HepG2 (cell line): ENCODE measurements around the gene OPTN. TPM values are rescaled to one million over a fixed set of nuclear protein-coding genes. Genes with fewer than 3 reads are reported as not detected.

ENCODE experiments used
- ATAC-seq: fragments of 200-7000 bp; cut with Tn5 transposase; 3 replicates; pipeline ENCODE4 v1.9.1; 2020; ENCODE audit warnings: mild to moderate bottlenecking, moderate library complexity
- BruUV-seq: library from RNA; stranded (reverse); fragments of 400-500 nt; replicated peaks from 2 replicates; lab custom pipeline; 2021; lab: Mats Ljungman, UMichigan
- CTCF ChIA-PET: fragments of 300-600 bp; formaldehyde crosslinking; extraction: SDS; loops from one replicate; lab custom pipeline; 2021; ENCODE audit warnings: low total read pairs, inconsistent platforms, low intra/inter-chr PET ratio; lab: Yijun Ruan, JAX
- POLR2A ChIA-PET: fragments of 350-600 bp; sonication (Branson Sonifier 250); formaldehyde crosslinking; loops from one replicate; lab custom pipeline; 2020; ENCODE audit warnings: antibody characterized with exemption, inconsistent platforms; lab: Yijun Ruan, JAX
- DNase-seq: peaks from one replicate; pipeline ENCODE4 v3.0.0-alpha.2; 2015; ENCODE audit warnings: low spot score
- FAIRE-seq: peaks from 3 replicates; lab custom pipeline; 2011; peaks lifted over from hg19 to GRCh38; lab: Jason Lieb, UNC
- H2AFZ ChIP-seq: one replicate; pipeline ENCODE4 v1.6.1; 2011; ENCODE audit warnings: low read length, inconsistent platforms
- H3K27ac ChIP-seq: fragments of 300-600 bp; 3 replicates; pipeline ENCODE4 v1.8.0; 2011; ENCODE audit warnings: mixed run types, mild to moderate bottlenecking, mixed read lengths, low read length, inconsistent platforms; ENCODE audit not compliant: insufficient read depth; ENCODE audit errors: extremely low read length
- H3K27me3 ChIP-seq, 2 experiments: fragments of 200-600 bp in 1 of 2; 2 replicates in 1 of 2; 3 replicates in 1 of 2; pipeline versions ENCODE4 v1.6.0 to v1.8.0; 2011; ENCODE audit warnings: low read length in 2 of 2, mild to moderate bottlenecking in 2 of 2, moderate library complexity in 2 of 2, inconsistent platforms in 1 of 2; ENCODE audit not compliant: insufficient read depth in 2 of 2, control insufficient read depth in 1 of 2
- H3K36me3 ChIP-seq, 2 experiments: fragments of 200-600 bp in 1 of 2; replicated peaks in 1 of 2; 2 replicates in 1 of 2; 3 replicates in 1 of 2; pipeline versions ENCODE4 v1.5.1 to v1.8.0; 2011; ENCODE audit warnings: low read length in 2 of 2, inconsistent platforms in 1 of 2; ENCODE audit not compliant: insufficient read depth in 2 of 2, control insufficient read depth in 1 of 2
- H3K4me1 ChIP-seq: 2 replicates; pipeline ENCODE4 v1.5.1; 2012; ENCODE audit warnings: low read length, inconsistent platforms; ENCODE audit not compliant: insufficient read depth
- H3K4me2 ChIP-seq: 2 replicates; pipeline ENCODE4 v1.6.0; 2011; ENCODE audit warnings: low read depth, low read length, inconsistent platforms
- H3K4me3 ChIP-seq, 3 experiments: fragments of 200-600 bp in 1 of 3; sonication (generic), shearing (Covaris generic) in 1 of 3; replicated peaks in 1 of 3; 2 replicates each; pipeline ENCODE4 v1.5.1; 2011 to 2016; ENCODE audit warnings: low read length in 3 of 3, inconsistent platforms in 2 of 3, low read depth in 2 of 3, mild to moderate bottlenecking in 2 of 3, control low read depth in 1 of 3, mixed read lengths in 1 of 3; ENCODE audit not compliant: insufficient read depth in 1 of 3
- H3K79me2 ChIP-seq: one replicate; pipeline ENCODE4 v1.6.1; 2011; ENCODE audit warnings: low read length, inconsistent platforms; ENCODE audit not compliant: insufficient read depth
- H3K9ac ChIP-seq: 2 replicates; pipeline ENCODE4 v1.6.0; 2011; ENCODE audit warnings: mild to moderate bottlenecking, low read depth, low read length, inconsistent platforms; ENCODE audit not compliant: insufficient read depth
- H3K9me3 ChIP-seq: 2 replicates; pipeline ENCODE4 v1.5.1; 2012; ENCODE audit warnings: mild to moderate bottlenecking, low read length
- H4K20me1 ChIP-seq: 2 replicates; pipeline ENCODE4 v1.6.0; 2011; ENCODE audit warnings: inconsistent platforms, mild to moderate bottlenecking, low read length, moderate library complexity; ENCODE audit not compliant: insufficient read depth
- GZF1 ChIP-seq: sonication (generic); formaldehyde crosslinking; IDR thresholded peaks from 2 replicates; pipeline ENCODE4 v1.5.1; 2020; ENCODE audit warnings: mild to moderate bottlenecking, missing genetic modification reagents
- IKZF1 ChIP-seq: fragments of 450-650 bp; IDR thresholded peaks from 2 replicates; pipeline ENCODE4 v1.7.1; 2016
- KLF6 ChIP-seq: IDR thresholded peaks from 2 replicates; pipeline ENCODE4 v1.8.0; 2016; ENCODE audit warnings: missing biosample characterization, missing genetic modification reagents
- MBD4 ChIP-seq: IDR thresholded peaks from 2 replicates; pipeline ENCODE4 v1.6.1; 2012; ENCODE audit warnings: low read length, inconsistent platforms, borderline replicate concordance
- NBN ChIP-seq: fragments of 450-650 bp; conservative IDR thresholded peaks from 2 replicates; pipeline ENCODE4 v1.6.1; 2017
- NCOA1 ChIP-seq: sonication (generic); formaldehyde crosslinking; IDR thresholded peaks from 2 replicates; pipeline ENCODE4 v1.9.0; 2021; ENCODE audit warnings: missing genetic modification reagents
- RFX3 ChIP-seq: IDR thresholded peaks from 2 replicates; pipeline ENCODE4 v1.6.1; 2016; ENCODE audit warnings: missing biosample characterization, missing genetic modification reagents
- SUZ12 ChIP-seq: fragments of 150-350 bp; IDR thresholded peaks from 2 replicates; pipeline ENCODE4 v1.6.1; 2014; ENCODE audit warnings: low read depth, low read length
- ZBTB7B ChIP-seq: sonication (generic); formaldehyde crosslinking; IDR thresholded peaks from 2 replicates; pipeline ENCODE4 v1.4.0; 2020; ENCODE audit warnings: missing genetic modification reagents
- ZNF83 ChIP-seq: sonication (generic); formaldehyde crosslinking; IDR thresholded peaks from 2 replicates; pipeline ENCODE4 v1.4.0; 2020; ENCODE audit warnings: missing genetic modification reagents, mild to moderate bottlenecking, borderline replicate concordance
- WGBS: methylation state at CpG from one replicate; pipeline ENCODE4 v1.1.6; 2017; ENCODE audit warnings: low lambda C conversion rate; 5-methylcytosine and 5-hydroxymethylcytosine counted together
- in situ Hi-C: cut with HindIII; loops from 2 replicates; pipeline ENCODE4 v1.10.0; 2017; ENCODE audit warnings: low pct_unique_long_range_greater_than_20kb; ENCODE audit not compliant: extremely low pct_ligation_motif_present
- intact Hi-C: fragments of 100-400 bp; cut with micrococcal nuclease; formaldehyde crosslinking; loops from one replicate; pipeline ENCODE4 v1.10.0; 2022; ENCODE audit not compliant: unreplicated experiment
- polyA plus RNA-seq, 8 experiments: library from polyadenylated mRNA; depleted of rRNA in 3 of 8; stranded (reverse) in 7 of 8; unstranded in 1 of 8; fragments of >200 nt; fragmentation: Illumina TruSeq in 4 of 8; extraction: Trizol in 4 of 8; gene quantifications; 2 replicates each; pipeline versions ENCODE4 v1.2.1 to v1.2.3, GENCODE V29; 2011 to 2016; ENCODE audit warnings: low read depth in 4 of 8, missing spikeins in 1 of 8, mixed read lengths in 1 of 8; ENCODE audit not compliant: insufficient read depth in 1 of 8
- total RNA-seq, 5 experiments: library from RNA; depleted of rRNA; stranded (reverse); fragments of >200 nt; fragmentation: Illumina TruSeq; extraction: Trizol; gene quantifications; 2 replicates each; pipeline ENCODE4 v1.2.3, GENCODE V29; 2016; ENCODE audit warnings: low read depth in 1 of 5
- TF ChIP-seq, protein P1 (sequence below): sonication (generic); formaldehyde crosslinking; IDR thresholded peaks from 2 replicates; pipeline ENCODE4 v1.9.0; 2021; ENCODE audit warnings: missing genetic modification reagents, borderline replicate concordance
- TF ChIP-seq, protein P2 (sequence below): sonication (generic); formaldehyde crosslinking; IDR thresholded peaks from 2 replicates; pipeline ENCODE4 v1.4.0; 2020; ENCODE audit warnings: mild to moderate bottlenecking, missing genetic modification reagents
- TF ChIP-seq, protein P3 (sequence below): sonication (generic); formaldehyde crosslinking; IDR thresholded peaks from 2 replicates; pipeline ENCODE4 v1.8.0; 2022; ENCODE audit warnings: mild to moderate bottlenecking, missing genetic modification reagents, moderate library complexity
- TF ChIP-seq, protein P4 (sequence below): sonication (generic); formaldehyde crosslinking; IDR thresholded peaks from 2 replicates; pipeline ENCODE4 v1.5.0; 2020; ENCODE audit warnings: mild to moderate bottlenecking, missing genetic modification reagents, borderline replicate concordance

Gene OPTN
- total and polyA plus RNA-seq, 2 of the 13 experiments (the other 11 are each of a cell fraction or from before 2014, with no cell fraction given) = 13.4 to 46.6 TPM

DNA sequence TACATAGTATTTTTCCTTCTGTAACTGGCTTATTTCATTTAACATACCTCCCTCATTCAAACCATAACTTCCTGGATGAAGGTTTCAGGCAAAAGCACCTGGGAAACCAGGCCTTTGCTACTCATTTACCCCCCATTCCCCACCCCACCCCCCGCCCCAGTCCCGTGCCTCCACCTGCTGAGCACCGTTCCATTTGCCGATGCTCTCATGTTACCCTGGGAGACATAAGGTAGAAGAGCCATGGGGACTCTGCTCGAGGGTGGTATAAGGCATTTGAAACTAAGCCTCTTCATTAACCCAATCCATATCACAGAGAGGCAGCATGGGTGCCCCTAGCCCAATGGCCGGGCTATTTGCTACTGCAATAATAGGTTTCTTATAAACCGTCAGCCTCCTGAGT, 39.2 kb downstream of the OPTN start (continued):
- no peak for TF ChIP-seq ZBTB7B (CRISPR knock-in tag)

DNA sequence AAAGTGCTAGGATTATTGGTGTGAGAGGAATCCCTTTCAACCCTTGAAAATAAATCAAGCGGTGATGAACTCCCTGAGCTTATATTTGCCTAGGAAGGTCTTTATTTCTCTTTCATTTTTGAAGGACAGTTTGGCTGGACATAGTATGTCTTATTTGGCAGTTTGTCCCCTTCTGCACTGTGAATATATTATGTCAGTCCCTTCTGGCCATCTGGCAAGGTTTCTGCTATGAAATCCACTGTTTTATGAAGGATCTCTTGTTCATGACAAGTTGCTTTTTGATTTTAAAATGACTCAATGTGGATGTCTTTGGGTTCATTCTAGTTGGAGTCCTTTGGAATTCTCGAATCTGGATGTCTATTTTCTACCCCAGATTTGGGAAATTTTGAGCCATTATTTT, 39.7 kb downstream of the OPTN start:
- no peaks in the 10 kb centered on the region for H3K79me2 ChIP-seq
- BruUV-seq = no TSS peak
- H3K4me3 ChIP-seq = no peak overlapping the region
- no peak overlapping the region for H3K27ac ChIP-seq
- no peak overlapping the region for H3K9ac ChIP-seq
- peaks cover 3 to 14% of the 10 kb centered on the region in 2 experiments; a peak in 3 of 5 replicates for H3K36me3 ChIP-seq
- H3K9me3 ChIP-seq = no peaks in the 10 kb centered on the region
- no peak for DNase-seq
- H3K4me1 ChIP-seq = peaks cover 7% of the 10 kb centered on the region; the same call in 1 of the 2 replicates
- ATAC-seq = no peak
- intact Hi-C loops = no loop called here
- ChIA-PET POLR2A (no interaction called here), CTCF (interaction anchor here (0.6 kb wide), 1 partner anchor 132 kb away, joined by 3 read pairs; no protein-coding TSS in a partner anchor)
- no peak overlapping the region for H2AFZ ChIP-seq
- in situ Hi-C loops = no loop called here
- 79% methylated on average over 2 of the region's 2 CpGs for WGBS
- H3K4me2 ChIP-seq = no peak overlapping the region
- no peak for FAIRE-seq
- H4K20me1 ChIP-seq = no peaks in the 10 kb centered on the region
- no peaks in the 10 kb centered on the region for H3K27me3 ChIP-seq
- TF ChIP-seq, protein P1, sequence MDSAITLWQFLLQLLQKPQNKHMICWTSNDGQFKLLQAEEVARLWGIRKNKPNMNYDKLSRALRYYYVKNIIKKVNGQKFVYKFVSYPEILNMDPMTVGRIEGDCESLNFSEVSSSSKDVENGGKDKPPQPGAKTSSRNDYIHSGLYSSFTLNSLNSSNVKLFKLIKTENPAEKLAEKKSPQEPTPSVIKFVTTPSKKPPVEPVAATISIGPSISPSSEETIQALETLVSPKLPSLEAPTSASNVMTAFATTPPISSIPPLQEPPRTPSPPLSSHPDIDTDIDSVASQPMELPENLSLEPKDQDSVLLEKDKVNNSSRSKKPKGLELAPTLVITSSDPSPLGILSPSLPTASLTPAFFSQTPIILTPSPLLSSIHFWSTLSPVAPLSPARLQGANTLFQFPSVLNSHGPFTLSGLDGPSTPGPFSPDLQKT (CRISPR knock-in tag) = no peak
- no peak for TF ChIP-seq KLF6 (CRISPR knock-in tag)
- TF ChIP-seq, protein P2, sequence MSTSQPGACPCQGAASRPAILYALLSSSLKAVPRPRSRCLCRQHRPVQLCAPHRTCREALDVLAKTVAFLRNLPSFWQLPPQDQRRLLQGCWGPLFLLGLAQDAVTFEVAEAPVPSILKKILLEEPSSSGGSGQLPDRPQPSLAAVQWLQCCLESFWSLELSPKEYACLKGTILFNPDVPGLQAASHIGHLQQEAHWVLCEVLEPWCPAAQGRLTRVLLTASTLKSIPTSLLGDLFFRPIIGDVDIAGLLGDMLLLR (CRISPR knock-in tag) = no peak
- no peak for TF ChIP-seq GZF1
- TF ChIP-seq SUZ12 = no peak
- TF ChIP-seq, protein P3, sequence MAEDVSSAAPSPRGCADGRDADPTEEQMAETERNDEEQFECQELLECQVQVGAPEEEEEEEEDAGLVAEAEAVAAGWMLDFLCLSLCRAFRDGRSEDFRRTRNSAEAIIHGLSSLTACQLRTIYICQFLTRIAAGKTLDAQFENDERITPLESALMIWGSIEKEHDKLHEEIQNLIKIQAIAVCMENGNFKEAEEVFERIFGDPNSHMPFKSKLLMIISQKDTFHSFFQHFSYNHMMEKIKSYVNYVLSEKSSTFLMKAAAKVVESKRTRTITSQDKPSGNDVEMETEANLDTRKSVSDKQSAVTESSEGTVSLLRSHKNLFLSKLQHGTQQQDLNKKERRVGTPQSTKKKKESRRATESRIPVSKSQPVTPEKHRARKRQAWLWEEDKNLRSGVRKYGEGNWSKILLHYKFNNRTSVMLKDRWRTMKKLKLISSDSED = no peak
- TF ChIP-seq IKZF1 = no peak
- TF ChIP-seq, protein P4, sequence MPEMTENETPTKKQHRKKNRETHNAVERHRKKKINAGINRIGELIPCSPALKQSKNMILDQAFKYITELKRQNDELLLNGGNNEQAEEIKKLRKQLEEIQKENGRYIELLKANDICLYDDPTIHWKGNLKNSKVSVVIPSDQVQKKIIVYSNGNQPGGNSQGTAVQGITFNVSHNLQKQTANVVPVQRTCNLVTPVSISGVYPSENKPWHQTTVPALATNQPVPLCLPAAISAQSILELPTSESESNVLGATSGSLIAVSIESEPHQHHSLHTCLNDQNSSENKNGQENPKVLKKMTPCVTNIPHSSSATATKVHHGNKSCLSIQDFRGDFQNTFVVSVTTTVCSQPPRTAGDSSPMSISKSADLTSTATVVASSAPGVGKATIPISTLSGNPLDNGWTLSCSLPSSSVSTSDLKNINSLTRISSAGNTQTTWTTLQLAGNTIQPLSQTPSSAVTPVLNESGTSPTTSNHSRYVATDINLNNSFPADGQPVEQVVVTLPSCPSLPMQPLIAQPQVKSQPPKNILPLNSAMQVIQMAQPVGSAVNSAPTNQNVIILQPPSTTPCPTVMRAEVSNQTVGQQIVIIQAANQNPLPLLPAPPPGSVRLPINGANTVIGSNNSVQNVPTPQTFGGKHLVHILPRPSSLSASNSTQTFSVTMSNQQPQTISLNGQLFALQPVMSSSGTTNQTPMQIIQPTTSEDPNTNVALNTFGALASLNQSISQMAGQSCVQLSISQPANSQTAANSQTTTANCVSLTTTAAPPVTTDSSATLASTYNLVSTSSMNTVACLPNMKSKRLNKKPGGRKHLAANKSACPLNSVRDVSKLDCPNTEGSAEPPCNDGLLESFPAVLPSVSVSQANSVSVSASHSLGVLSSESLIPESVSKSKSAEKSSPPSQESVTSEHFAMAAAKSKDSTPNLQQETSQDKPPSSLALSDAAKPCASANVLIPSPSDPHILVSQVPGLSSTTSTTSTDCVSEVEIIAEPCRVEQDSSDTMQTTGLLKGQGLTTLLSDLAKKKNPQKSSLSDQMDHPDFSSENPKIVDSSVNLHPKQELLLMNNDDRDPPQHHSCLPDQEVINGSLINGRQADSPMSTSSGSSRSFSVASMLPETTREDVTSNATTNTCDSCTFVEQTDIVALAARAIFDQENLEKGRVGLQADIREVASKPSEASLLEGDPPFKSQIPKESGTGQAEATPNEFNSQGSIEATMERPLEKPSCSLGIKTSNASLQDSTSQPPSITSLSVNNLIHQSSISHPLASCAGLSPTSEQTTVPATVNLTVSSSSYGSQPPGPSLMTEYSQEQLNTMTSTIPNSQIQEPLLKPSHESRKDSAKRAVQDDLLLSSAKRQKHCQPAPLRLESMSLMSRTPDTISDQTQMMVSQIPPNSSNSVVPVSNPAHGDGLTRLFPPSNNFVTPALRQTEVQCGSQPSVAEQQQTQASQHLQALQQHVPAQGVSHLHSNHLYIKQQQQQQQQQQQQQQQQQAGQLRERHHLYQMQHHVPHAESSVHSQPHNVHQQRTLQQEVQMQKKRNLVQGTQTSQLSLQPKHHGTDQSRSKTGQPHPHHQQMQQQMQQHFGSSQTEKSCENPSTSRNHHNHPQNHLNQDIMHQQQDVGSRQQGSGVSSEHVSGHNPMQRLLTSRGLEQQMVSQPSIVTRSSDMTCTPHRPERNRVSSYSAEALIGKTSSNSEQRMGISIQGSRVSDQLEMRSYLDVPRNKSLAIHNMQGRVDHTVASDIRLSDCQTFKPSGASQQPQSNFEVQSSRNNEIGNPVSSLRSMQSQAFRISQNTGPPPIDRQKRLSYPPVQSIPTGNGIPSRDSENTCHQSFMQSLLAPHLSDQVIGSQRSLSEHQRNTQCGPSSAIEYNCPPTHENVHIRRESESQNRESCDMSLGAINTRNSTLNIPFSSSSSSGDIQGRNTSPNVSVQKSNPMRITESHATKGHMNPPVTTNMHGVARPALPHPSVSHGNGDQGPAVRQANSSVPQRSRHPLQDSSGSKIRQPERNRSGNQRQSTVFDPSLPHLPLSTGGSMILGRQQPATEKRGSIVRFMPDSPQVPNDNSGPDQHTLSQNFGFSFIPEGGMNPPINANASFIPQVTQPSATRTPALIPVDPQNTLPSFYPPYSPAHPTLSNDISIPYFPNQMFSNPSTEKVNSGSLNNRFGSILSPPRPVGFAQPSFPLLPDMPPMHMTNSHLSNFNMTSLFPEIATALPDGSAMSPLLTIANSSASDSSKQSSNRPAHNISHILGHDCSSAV = no peak
- no peak for TF ChIP-seq ZNF83 (CRISPR knock-in tag)
- TF ChIP-seq MBD4 = no peak
- TF ChIP-seq NCOA1 (CRISPR knock-in tag) = no peak
- no peak for TF ChIP-seq RFX3 (CRISPR knock-in tag)
- no peak for TF ChIP-seq NBN
